K562 (cell line): Measurements from ENCODE around the gene SMCHD1. TPM values are rescaled to one million over a fixed set of nuclear protein-coding genes. Genes with fewer than 3 reads are reported as not detected.

Source experiments
- AFF1 ChIP-seq, 2 experiments: fragments of 450-650 bp; IDR thresholded peaks; 2 replicates each; pipeline ENCODE4 v1.6.1; 2018; ENCODE audit warnings: mild to moderate bottlenecking in 2 of 2, low read depth in 1 of 2; ENCODE audit not compliant: partially characterized antibody in 2 of 2
- ATF3 ChIP-seq, 2 experiments: fragments of 450-650 bp in 1 of 2; sonication (generic) in 1 of 2; formaldehyde crosslinking in 1 of 2; IDR thresholded peaks in 1 of 2; conservative IDR thresholded peaks in 1 of 2; 2 replicates each; pipeline versions ENCODE4 v1.6.1 to v1.8.1; 2016 to 2023; ENCODE audit warnings: mild to moderate bottlenecking in 2 of 2, moderate library complexity in 2 of 2, inconsistent platforms in 1 of 2, missing genetic modification reagents in 1 of 2
- CREB3L1 ChIP-seq: fragments of 450-650 bp; IDR thresholded peaks from 2 replicates; pipeline ENCODE4 v1.6.1; 2014; ENCODE audit warnings: low read depth, mild to moderate bottlenecking, moderate library complexity, borderline replicate concordance
- DPF2 ChIP-seq: fragments of 450-650 bp; IDR thresholded peaks from 2 replicates; pipeline ENCODE4 v1.6.1; 2016
- E2F4 ChIP-seq: sonication (generic); formaldehyde crosslinking; IDR thresholded peaks from 2 replicates; pipeline ENCODE4 v1.8.0; 2022; ENCODE audit warnings: mild to moderate bottlenecking, low read depth, missing genetic modification reagents
- ETS1 ChIP-seq: conservative IDR thresholded peaks from 2 replicates; pipeline ENCODE4 v1.6.1; 2011; ENCODE audit warnings: low read depth, mild to moderate bottlenecking, low read length; ENCODE audit not compliant: control insufficient read depth
- HDAC1 ChIP-seq, 2 experiments: fragments of 450-650 bp; IDR thresholded peaks; 2 replicates each; pipeline ENCODE4 v1.6.1; 2016 to 2017; ENCODE audit warnings: inconsistent platforms in 1 of 2, mild to moderate bottlenecking in 1 of 2, moderate library complexity in 1 of 2
- MEF2D ChIP-seq: conservative IDR thresholded peaks from 2 replicates; pipeline ENCODE4 v1.6.1; 2016; ENCODE audit warnings: low read depth, missing genetic modification characterization, missing compliant biosample characterization
- POLR2H ChIP-seq: IDR thresholded peaks from 2 replicates; pipeline ENCODE4 v1.6.1; 2016; ENCODE audit warnings: missing genetic modification characterization, low read depth, mild to moderate bottlenecking, control low read depth, missing compliant biosample characterization, moderate library complexity
- RBM22 ChIP-seq: fragments of 200-400 bp; formaldehyde crosslinking; IDR thresholded peaks from 2 replicates; pipeline ENCODE4 v1.6.1; 2018; ENCODE audit warnings: low read length, low read depth; ENCODE audit not compliant: poor library complexity, severe bottlenecking
- SMAD4 ChIP-seq: fragments of 250-450 bp; sonication (Bioruptor Pico); conservative IDR thresholded peaks from 2 replicates; pipeline ENCODE4 v1.8.0; 2021; ENCODE audit warnings: inconsistent platforms, mild to moderate bottlenecking, moderate library complexity
- SMARCA4 ChIP-seq: fragments of 450-650 bp; IDR thresholded peaks from 2 replicates; pipeline ENCODE4 v1.6.1; 2016
- SMARCA5 ChIP-seq: fragments of 450-650 bp; IDR thresholded peaks from 2 replicates; pipeline ENCODE4 v1.6.1; 2016
- SP1 ChIP-seq: sonication (generic); formaldehyde crosslinking; IDR thresholded peaks from 2 replicates; pipeline ENCODE4 v1.8.1; 2022; ENCODE audit warnings: mild to moderate bottlenecking, missing genetic modification reagents
- TAF9B ChIP-seq: fragments of 450-650 bp; IDR thresholded peaks from 2 replicates; pipeline ENCODE4 v1.6.1; 2018; ENCODE audit warnings: mild to moderate bottlenecking; ENCODE audit not compliant: partially characterized antibody
- ZNF263 ChIP-seq: sonication (generic); formaldehyde crosslinking; IDR thresholded peaks from 2 replicates; pipeline ENCODE4 v1.8.0; 2022; ENCODE audit warnings: mild to moderate bottlenecking, missing genetic modification reagents, borderline replicate concordance
- polyA plus RNA-seq, 8 experiments: library from polyadenylated mRNA; depleted of rRNA in 4 of 8; stranded (reverse) in 5 of 8; unstranded in 3 of 8; fragments of >200 nt; fragmentation: Nextera tagmentation in 2 of 8; fragmentation: Illumina TruSeq in 1 of 8; extraction: Ambion mirVana in 2 of 8; extraction: Trizol in 1 of 8; gene quantifications; 2 replicates each; pipeline versions ENCODE4 v1.2.1 to v1.2.3, GENCODE V29; 2011 to 2014; ENCODE audit warnings: inconsistent platforms in 1 of 8, missing spikeins in 1 of 8
- total RNA-seq, 7 experiments: library from RNA; depleted of rRNA in 6 of 7; stranded (reverse); fragments of >200 nt in 6 of 7; fragmentation: Illumina TruSeq in 2 of 7; extraction: Trizol in 2 of 7; gene quantifications; 2 replicates each; pipeline versions ENCODE4 v1.2.1 to v1.2.3, GENCODE V29; 2011 to 2021; ENCODE audit warnings: low replicate concordance in 1 of 7

The SMCHD1 gene
- total and polyA plus RNA-seq, 9 of the 15 experiments (the other 6 are each of a cell fraction or from before 2014, with no cell fraction given) = 6.3 to 144 (median 72.7) TPM

GRCh38 chr18:2657788-2658458 lies 2.4 kb downstream of the SMCHD1 start (continued):
- TF ChIP-seq SMAD4 (CRISPR knock-in tag) (0 out of 2 replicates have a peak, but pooled peaks have one; percentile 48), DPF2 (peak; percentile 86), E2F4 (CRISPR knock-in tag) (no peak), ETS1 (no peak), CREB3L1 (no peak), POLR2H (tag) (peak; percentile 47; the same call in 1 of the 2 replicates), SP1 (CRISPR knock-in tag) (peak; percentile 40; the same call in 1 of the 2 replicates), RBM22 (no peak), AFF1 (IDR thresholded peaks at IDR 0.05; ENCODE audit: low read depth in 1 of 2, partially characterized antibody in 2 of 2) (peak in 1 of 2 experiments; percentile 58), ZNF263 (no peak), SMARCA4 (peak; percentile 83; the same call in 1 of the 2 replicates), ATF3 (IDR thresholded peaks at IDR 0.05) (peak; percentile 95), ATF3 (CRISPR knock-in tag; conservative IDR thresholded peaks at IDR 0.05) (no peak; the same call in 1 of the 2 replicates), SMARCA5 (peak; percentile 49), MEF2D (tag) (peak; percentile 15; the same call in 1 of the 2 replicates), HDAC1 (IDR thresholded peaks at IDR 0.05) (0 out of 4 replicates have a peak, but pooled peaks of 1 of the 2 experiments have one; percentile 31), TAF9B (no peak)
